Activated gamma-delta T cell treated with Interleukin-2 at 50 U/mL for 16 hours (primary cell): ENCODE measurements around the gene LDLRAD4.
"Not testable (repeated sequence)": the region's sequence is repeated elsewhere in the genome, so short reads cannot be mapped to it uniquely, and the experiment has no call there.

ENCODE experiments used
- DNase-seq: peaks from one replicate; pipeline ENCODE4 v3.0.0-alpha.2; 2020

The LDLRAD4 gene

DNA sequence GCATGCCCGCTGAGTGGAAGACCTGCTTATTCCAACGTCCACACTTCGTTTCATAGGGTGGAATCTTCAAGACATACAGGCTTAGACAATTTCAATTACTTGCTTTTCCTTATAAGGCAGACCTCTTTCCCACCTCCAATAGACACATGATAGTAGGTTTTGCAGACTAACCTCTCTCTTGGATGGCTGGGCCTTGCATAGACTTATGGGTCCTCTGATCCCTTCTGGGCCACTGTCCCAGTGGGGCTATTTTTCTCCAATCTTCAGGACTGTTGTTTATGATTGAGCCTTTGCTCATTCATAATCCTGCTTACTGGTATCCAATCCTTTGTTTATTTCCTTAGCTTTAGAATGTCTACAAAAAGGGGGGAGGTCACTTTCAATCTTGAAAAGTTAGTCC is 368.9 kb downstream of the LDLRAD4 start:
- DNase-seq = no peak

DNA sequence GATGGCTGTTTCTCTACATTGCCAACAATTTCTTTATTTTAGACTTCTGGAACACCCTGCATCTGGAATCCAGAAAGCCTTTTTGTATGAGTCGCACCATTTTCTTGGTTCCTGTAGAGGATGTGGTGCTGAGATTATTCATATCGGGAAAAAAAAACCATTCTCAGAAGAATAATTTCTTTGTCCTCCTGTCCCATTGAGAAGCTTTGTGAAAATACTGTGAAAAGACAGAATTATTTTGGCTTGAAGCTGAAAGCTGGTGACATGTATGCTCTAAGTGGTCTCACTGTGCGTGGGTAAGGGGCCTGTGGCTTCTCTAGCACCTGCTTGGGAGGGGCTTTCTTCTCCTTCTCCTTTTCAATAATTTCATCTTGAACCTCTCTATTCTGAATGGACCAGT is 369.4 kb downstream of the LDLRAD4 start:
- no peak for DNase-seq

DNA sequence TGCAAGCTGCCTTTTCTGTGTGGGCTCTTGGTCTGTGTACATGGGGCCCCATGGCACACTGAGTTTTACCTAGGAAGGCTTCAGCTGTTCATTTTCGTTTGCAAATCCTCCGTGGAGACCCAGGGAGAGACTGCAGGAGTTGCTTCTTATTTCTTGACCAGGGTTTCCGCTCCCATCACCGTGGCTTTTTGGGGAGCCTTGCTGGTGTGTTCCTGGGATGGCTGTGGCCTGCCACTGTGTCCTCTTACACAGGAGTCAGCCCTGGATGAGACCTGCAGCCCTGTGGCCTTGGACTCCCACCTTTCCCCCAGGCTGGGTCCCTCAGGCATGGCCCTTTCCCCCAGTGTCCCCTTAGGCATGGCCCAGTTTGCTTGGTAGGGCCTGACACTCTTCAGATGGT is 370.8 kb downstream of the LDLRAD4 start:
- no peak for DNase-seq

DNA sequence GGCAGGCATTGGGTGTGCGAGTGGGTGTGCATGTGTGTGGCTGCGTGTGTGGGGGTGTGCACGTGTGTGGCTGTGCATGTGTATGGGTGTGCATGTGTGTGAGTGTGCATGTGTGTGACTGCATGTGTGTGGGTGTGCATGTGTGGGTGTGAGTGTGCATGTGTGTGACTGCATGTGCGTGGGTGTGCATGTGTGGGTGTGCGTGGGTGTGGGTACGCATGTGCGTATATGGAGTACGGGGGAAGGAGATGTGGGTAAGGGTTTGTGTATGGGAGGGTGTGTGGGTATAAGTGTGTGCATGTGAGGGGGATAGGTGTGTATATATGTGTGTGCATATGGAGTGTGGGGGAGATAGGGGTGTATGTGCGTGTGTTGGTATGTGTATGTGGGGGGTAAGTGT is 371.4 kb downstream of the LDLRAD4 start:
- no peak for DNase-seq

DNA sequence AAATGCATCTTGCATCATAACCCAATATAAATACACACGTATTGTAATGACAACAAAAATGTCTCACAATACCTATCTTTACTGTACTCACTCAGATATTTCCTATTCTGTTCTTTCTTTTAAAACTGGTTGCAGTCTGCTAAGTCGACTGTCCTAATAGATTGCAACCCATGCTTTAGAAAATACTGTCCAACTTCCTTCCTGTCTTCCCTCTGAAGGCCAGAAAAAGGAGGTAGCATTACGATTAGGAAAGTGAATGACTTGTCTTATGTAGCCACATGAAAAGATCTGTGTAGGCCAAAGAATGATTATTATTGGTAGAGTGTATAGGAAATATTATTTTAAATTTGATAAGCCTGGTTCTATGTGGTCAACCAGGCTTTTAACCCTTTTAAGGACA is 373.7 kb downstream of the LDLRAD4 start:
- no peak for DNase-seq

DNA sequence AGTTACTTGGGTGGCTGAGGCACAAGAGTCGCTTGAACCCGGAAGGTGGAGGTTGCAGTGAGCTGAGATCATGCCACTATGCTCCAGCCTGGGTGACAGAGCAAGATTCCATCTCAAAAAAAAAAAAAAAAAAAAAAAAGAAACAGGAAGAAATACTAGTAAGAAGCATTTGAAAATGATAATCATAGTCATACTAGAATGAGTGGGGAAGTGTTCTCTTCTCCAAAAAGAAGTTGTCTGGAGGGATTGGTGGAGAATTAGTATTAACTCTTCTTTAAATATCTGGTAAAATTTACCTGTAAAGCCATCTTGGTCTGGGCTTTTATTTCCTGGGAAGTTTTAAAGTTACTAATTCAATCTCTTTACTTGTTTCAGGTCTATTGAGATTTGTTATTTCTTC is 376.0 kb downstream of the LDLRAD4 start:
- no peak for DNase-seq

DNA sequence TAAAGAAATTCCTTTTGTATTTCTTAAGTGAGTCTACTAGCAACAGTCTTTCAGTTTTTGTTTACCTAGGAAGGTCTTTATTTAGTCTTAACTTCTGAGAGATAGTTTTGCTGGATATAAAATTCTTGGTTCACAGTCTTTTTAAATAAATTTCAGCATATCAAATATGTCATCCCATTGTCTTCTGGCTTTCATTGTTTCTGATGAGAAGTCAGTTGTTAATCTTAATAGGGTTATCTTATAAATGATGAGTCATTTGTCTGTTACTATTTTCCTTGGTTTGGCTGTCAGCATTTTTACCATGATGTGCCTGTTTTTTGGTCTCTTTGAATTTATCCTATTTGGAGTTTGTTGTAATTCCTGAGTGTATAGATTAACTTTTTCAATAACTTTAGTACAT is 378.5 kb downstream of the LDLRAD4 start:
- DNase-seq = no peak

DNA sequence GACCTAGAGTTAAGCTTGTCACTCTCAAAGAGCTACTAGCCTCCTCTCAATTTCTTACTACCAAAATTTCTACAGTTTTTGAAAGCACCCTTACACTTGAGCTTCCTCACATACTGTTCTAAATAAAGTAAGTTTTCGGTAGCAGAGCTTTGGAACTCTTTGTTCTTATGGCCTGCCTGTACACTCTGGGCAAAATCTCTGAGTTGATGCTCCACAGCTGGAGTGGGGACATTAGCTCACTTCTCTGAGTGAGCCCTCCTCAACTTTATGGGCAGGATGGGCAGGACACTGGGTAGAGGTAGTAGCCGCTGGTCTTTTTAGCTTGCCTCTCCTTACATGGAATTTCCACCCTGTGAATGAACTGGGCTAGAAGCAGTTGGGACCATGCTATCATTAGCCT is 380.0 kb downstream of the LDLRAD4 start:
- DNase-seq = no peak

DNA sequence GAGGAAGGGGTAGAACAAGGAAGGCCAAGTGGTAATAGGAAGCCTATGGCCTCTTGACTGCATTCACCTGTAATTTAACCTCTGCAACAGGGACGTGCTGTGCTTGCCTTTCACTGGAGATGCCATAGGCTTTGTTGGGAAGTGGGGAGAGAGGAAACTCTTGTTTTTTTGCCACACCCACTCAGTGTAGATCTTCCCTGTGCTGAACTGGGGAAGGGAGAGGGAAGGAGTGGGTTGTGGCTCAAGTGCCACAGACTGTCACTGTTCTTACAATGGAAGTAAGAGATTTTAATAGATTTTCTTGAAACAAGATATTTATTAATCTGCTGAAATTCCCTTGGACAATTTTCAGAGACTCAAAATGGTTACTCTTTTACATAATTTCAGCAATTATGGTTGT is 380.5 kb downstream of the LDLRAD4 start:
- no peak for DNase-seq

DNA sequence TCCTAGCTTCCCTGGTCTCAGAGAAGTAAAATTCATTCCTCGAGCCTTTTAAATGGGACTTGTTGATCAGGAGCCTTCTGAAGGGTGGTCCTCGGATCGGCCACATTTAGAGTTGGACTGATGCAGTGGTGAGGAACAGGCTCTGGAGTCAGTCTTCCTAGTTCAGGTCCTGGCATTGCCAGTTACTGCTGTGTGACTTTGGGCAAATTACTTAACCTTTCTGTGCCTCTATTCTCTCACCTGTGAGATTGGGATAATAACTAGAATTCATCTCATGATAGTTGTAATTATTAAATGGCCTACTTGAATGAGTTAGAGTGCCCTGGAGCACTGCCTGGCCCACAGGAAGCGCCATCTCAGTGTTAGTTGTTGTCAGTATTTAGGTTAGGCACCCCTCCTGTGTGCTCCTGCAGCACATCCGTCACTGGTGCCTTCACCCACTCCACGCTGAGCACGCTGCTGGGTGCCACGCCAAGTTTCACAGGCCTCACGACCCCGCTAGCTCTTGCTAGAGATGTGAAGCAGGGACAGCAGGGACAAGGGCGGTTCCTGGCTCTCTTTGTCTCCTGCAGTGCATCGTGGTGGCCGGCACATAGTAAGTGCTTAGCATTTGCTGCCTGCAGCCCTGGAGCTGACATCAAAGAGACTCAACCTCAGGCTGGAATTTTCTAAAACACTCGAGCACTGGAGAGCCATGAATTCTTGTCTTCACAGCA is 384.9 kb downstream of the LDLRAD4 start:
- DNase-seq = no peak

DNA sequence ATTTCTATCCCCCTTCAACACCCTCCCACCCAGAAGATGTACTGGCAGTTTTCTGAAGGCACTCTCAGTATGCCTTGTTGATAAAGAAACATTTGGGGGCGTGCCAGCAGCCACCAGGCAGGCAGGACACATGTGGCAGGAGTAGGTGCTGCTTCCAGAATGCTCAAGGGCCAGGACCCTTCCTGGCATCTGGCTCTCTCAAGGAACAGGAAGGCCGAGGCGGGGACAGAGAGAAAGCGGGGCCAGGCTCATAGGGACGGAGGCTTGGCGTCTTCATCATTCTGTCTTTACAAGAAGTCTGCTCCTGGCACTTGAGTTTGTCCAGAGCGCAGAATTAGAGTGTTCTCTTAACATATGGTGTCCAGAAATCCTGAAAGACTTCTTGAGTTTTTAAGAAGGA is 386.2 kb downstream of the LDLRAD4 start:
- no peak for DNase-seq

DNA sequence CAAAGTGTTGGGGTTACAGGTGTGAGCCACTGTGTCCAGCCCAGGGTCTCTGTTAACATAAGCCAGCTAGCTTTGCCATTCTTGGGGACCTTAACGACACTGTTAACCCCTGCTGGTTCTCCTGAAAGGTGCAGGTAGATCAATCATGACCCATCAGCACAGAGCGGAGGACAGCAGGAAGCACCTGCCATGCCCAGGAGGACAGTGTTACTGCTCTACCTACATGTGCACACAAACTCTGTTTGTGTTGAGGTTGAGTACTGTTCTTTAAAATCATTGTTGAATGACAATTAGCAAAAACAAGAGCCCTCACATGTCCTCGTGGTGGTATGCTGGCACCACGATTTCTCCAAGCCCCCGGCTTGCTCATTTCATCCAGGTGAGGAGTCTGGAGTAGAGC is 386.9 kb downstream of the LDLRAD4 start:
- DNase-seq = no peak

DNA sequence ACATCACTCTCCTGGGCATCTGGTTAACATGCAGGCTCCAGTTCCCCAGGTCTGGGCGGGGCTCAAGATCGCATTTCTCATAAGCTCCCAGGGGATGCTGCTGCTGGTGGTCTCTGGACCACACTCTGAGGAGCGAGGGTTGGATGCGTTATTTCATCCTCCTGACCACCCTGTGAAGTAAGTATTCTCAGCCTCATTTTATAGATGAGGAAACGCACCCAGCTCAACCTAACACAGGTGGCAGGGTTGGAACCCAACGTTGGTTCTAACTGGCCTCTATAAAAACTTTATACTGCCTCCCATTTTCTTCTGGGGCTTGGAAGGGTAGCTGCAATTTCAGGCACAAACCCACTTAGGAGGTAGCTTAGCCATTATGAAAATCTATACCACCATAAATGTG is 387.3 kb downstream of the LDLRAD4 start:
- no peak for DNase-seq

DNA sequence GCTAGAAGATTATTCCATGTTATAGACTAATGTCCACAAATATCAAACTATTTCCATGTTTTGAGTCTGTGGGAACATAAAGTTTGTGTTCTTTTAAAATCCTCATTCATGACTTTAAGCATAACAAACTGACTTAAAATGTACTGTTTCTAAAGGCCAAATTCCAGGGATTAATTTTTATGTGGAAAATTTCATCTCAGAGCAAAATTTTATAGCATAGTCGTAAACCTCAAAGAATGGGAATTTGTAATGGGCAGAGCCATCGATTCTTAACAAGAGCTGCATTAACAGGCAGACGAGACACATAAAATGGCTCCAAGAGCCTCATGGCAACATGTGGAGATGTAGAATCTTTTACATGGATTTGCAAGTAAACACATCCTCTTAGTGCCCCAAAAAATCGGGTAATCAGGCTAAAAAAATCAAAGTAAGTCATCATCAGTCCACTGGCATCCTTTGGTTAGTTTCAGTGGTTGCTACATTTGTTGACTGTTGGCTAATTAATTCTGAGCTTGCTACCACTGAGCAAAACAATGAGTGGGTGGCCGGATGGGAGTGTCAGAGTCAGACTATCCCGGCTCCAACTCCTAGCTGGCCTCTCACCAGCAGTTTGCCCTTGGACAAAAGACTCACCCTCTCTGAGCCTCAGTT is 388.2 kb downstream of the LDLRAD4 start:
- no peak for DNase-seq

DNA sequence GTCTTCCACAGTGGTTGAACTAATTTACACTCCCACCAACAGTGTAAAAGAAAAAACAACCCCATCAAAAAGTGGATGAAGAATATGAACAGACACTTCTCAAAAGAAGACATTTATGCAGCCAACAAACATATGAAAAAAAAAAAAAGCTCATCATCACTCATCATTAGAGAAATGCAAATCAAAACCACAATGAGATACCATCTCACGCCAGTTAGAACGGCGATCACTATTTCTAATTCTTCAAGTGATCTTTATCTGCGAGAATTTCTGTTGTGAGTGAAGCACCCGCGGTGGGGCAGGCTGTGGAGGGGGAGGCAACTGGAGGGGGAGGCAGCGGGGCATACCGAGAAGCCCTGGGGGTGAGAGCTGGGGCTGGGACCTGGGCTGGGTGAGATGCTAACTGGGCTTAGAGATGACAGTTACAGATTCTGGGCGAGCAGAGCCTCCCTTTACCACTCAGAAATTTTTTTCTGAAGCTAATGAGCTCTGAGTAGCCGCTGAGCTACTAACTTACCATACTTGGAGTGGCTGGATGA is 389.5 kb downstream of the LDLRAD4 start:
- not testable (repeated sequence) for DNase-seq

DNA sequence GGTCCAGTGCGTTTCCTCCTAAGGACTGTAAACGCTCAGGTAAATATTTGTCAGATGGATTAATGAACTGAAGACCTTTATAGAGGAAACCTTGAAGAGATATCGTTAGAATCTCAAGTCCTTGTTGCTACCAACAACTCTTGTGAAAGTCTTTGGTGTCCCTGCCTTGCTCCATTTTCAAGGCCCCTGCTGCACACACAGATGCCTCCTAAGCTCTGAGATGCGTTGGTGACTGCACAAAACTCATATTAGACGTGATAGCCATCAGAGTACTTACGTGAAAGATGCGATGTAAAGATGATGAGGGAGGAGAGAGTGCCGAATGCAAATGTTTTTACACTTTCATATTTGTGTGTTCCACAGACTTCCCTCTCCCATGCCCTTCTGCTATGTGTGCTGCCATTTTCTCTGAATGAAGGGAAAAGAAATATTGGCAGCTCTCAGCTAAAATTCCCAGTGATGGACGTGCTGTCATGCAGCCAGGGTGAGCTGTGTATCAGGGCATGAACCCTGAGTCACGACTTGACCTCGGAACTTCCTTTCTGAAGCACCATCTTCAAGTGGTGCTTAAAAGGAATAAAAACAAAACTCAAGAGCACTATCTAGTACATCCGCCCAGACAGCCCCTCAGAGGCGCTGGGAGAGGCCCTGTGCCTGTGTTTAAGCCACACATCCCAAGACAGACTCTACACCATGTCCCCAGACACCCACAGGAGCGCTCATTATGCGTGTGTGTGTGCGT is 390.4 kb downstream of the LDLRAD4 start:
- no peak for DNase-seq

DNA sequence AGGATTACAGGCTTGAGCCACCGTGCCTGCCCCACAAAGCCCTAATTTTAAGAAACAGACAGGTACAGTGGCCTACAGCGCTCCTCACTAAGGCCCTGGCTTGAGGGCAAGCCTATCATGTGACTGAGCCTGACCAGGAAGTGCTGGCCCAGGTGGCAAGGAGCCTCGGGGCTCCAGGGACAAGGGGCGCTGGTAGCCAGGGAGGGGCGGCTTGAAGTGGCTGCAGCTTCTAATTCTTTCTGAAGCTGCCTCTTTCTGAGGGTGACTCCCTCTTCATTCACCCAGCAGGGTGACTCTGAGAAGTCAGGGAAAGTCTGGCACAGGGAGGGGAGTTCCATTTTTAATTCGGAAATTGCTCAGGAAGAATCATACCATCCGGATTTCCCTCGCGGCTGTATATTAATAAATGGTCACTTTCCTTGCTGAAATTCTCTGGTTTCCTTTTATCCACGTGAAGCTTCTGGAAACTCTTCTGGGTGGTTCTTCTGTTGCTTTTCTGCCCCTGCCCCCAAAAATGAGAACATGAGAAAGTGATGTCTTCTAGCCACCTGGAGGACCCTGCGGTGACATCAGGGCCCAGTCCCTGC is 392.1 kb downstream of the LDLRAD4 start:
- DNase-seq = no peak

DNA sequence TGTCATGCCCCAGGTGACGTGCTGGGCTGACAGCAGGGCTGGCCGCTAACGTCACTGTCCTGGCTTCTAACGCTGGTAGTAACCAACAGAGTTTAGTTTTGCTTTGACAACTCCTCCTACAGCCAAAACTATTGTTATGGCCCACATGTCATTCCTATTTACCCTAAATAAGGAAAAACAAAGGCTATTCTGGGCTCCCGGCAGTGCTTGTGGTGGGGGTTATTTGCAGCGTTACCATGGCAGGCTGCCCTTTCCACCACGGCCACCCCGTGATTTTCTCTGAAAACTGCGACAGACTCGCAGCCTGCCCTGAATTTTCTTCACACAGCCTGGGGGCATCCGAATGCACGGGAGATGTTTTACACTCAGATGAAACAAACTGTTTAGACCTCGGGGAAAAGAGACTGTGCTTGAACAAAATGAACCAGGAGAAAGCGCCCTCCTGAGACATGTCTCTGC is 392.6 kb downstream of the LDLRAD4 start:
- DNase-seq = no peak

DNA sequence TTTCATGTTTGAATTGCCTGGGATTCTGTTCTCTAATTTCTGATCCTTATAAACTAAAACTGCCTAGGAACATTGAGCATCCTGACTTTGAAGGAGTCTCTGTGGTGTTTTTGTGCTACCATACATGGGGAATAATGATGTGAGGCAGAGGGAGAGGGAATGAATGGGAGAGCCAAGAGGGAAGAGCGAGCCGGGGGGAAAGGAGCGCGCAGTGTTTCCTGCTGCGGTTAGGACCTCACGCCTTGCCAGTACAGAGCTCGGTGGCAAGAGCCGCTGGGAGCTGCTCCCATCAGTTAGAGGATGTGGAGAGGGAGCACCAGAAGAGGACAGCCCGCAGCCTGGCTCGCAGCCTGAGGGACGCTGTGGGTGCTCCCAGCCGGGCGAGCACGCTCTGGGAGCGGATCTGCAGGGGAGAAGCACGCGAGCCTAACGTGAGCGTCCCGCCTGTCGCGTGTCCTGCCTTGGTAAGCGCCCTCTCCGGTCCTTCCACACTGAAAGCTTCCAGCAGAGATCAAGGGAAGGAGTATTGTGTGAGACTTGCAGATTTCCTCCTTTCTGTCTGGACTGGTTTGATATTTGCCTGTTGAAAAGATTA is 393.1 kb downstream of the LDLRAD4 start:
- DNase-seq = no peak

DNA sequence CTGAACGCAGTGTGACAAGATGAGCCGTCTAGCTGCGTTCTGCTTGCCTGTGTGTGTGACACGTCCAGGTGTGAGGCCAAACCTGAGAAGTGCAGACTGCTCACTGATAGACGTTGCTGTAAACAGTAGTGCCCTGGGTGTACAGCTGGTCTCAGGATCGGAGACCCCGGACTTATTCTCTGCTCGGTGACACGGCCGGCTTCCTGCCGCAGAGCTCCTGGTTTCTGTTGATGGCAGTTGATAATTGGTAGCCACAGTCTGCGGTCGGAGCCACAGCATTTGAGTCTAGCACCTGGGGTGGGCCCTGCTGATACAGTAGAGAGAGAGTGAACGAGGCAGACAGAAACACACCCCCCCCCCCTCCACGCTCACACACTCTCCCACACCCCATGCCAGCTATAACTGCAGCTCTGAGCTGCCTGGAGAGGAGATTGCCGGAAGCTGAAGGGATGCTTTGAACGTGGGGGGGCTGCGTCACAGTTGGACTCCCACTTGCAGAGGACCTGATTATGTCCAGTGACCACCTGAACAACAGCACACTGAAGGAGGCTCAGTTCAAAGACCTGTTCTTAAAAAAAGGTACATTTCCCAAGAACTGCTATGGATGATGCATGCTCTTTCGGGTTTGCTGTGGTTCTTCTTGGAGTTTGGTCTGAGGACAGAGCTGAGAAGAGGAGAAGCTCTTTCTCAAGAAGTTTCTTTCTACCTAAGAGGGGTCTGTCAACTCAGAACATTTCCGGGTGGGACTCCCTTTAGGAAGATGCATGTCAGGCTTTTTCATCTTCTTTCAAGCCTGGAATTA is 393.8 kb downstream of the LDLRAD4 start:
- peak; percentile 79 for DNase-seq

DNA sequence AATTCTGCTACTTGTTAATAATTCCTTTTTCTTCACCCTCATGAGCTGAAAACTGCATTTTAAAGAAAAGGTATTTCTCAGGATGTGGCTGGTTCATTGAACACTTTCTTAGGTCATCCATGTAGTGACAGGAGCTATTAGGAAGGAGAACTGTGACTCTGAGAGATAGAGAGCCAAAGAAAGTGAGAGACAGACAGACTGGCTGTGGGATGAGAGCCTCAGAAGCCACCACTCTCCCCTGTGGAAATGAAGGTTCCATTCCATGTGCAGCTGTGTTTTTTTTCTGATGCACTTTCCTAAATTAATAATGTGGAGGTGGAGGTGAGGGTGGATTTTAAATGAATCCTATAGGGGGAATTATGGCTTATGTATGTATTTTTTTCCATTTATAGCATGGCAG is 394.5 kb downstream of the LDLRAD4 start:
- no peak for DNase-seq
